ENCODE measurements around the gene CXCL12. TPM values are rescaled to one million over a fixed set of nuclear protein-coding genes. Genes with fewer than 3 reads are reported as not detected.

The CXCL12 gene
- total and polyA plus RNA-seq, 10 donors, result 22.7 to 549 (median 294) TPM

DNA sequence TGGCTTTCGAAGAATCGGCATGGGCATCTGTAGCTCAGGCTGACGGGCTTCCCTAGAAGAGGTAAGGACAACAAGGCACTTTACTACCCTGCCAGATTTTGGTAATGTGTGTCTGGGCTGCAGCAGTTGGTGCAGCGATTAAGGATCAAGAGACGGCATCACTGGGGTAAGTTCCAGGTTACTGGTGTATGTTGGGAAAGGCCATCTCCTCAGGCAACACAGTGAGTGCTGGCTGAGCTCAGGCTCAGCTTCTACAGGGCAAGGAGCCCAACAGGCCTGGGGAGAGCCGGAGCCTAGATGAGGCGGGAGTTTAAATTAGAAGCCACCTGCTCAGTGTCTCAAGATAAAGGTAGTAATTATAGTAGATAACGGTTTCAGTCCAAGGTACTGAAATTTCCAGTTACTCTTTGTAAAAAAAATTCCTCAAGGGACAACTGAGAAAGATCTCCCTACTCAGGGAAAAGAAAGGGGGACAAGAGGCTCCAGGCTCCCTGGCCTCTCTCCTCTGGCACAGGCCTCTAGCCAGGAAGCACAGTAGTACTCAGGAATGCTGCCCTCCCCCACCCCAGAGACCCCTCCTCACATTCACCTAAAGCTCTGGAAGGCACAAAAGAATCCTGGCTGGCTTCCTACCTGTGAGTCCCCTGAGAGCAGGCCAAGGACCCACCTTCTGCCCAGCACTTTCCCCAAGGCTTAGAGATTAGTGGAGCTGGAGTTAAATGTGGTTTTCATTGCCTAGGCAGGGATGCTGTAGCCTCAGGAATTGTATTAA, 3.9 kb downstream of the CXCL12 start:
- Histone ChIP-seq H3K27ac (no peak overlapping the region), H3K9me3 (no peaks in the 10 kb centered on the region), H3K36me3 (peaks cover 0 to 29% (median 0%) of the 10 kb centered on the region in 6 donors), H3K4me1 (peaks cover 0 to 36% (median 23%) of the 10 kb centered on the region in 6 donors), H3K27me3 (replicated peaks in 1 of 7) (peaks cover 0 to 48% (median 24%) of the 10 kb centered on the region in 7 donors), H3K4me3 (peak overlapping the region in 1 of 8 donors; percentile 70)
- intact Hi-C loops (cut with DNase I; ENCODE audit: low total_unique reads), result no loop called here
- DNase-seq, result peak; percentile 51
- WGBS, 5 donors, result 78 to 95% (median 81%) methylated on average over 7 to 8 of the region's 8 CpGs
- no peak for TF ChIP-seq CTCF (IDR thresholded peaks at IDR 0.05 in 8 of 11, conservative IDR thresholded peaks at IDR 0.05 in 3 of 11)
- TF ChIP-seq POLR2AphosphoS5 (IDR thresholded peaks at IDR 0.05), result no peak

GRCh38 chr10:44379907-44380306, 5.0 kb downstream of the CXCL12 start:
- peaks cover 0 to 39% (median 0%) of the 10 kb centered on the region in 6 donors for H3K36me3 ChIP-seq
- H3K4me3 ChIP-seq, result no peak overlapping the region
- TF ChIP-seq CTCF (IDR thresholded peaks at IDR 0.05 in 8 of 11, conservative IDR thresholded peaks at IDR 0.05 in 3 of 11), result no peak
- no peak for TF ChIP-seq POLR2A (IDR thresholded peaks at IDR 0.05)
- no peak for TF ChIP-seq POLR2AphosphoS5 (IDR thresholded peaks at IDR 0.05)
- peaks cover 0 to 37% (median 14%) of the 10 kb centered on the region in 7 donors for H3K27me3 ChIP-seq (replicated peaks in 1 of 7)
- WGBS, 5 donors, result 72 to 81% (median 74%) methylated on average over 4 of the region's 4 CpGs
- peaks cover 0 to 25% (median 14%) of the 10 kb centered on the region in 6 donors for H3K4me1 ChIP-seq
- no peaks in the 10 kb centered on the region for H3K9me3 ChIP-seq
- H3K27ac ChIP-seq, result no peak overlapping the region
- intact Hi-C loops (cut with DNase I; ENCODE audit: low total_unique reads), result no loop called here
- peak; percentile 30 for DNase-seq

GRCh38 chr10:44378626-44379025, 6.3 kb downstream of the CXCL12 start:
- peak; percentile 35 for DNase-seq
- no peak overlapping the region for H3K27ac ChIP-seq
- H3K36me3 ChIP-seq, result peaks cover 0 to 52% (median 0%) of the 10 kb centered on the region in 6 donors
- no peak for TF ChIP-seq POLR2A (IDR thresholded peaks at IDR 0.05)
- peak in 1 of 3 donors; percentile 20 for TF ChIP-seq POLR2AphosphoS5 (IDR thresholded peaks at IDR 0.05)
- no peak for TF ChIP-seq CTCF (IDR thresholded peaks at IDR 0.05 in 8 of 11, conservative IDR thresholded peaks at IDR 0.05 in 3 of 11)
- WGBS, 5 donors, result 90 to 96% (median 94%) methylated on average over 14 of the region's 14 CpGs
- intact Hi-C loops (cut with DNase I; ENCODE audit: low total_unique reads), result no loop called here
- H3K27me3 ChIP-seq (replicated peaks in 1 of 7), result peaks cover 0 to 24% (median 1%) of the 10 kb centered on the region in 7 donors
- H3K4me3 ChIP-seq, result no peak overlapping the region
- H3K4me1 ChIP-seq, result peaks cover 0 to 12% (median 3%) of the 10 kb centered on the region in 6 donors
- H3K9me3 ChIP-seq, result no peaks in the 10 kb centered on the region

GRCh38 chr10:44377651-44378310, 7.1 kb downstream of the CXCL12 start:
- H3K9me3 ChIP-seq, result no peaks in the 10 kb centered on the region
- H3K27ac ChIP-seq, result no peak overlapping the region
- peaks cover 0 to 10% (median 2%) of the 10 kb centered on the region in 6 donors for H3K4me1 ChIP-seq
- H3K4me3 ChIP-seq, result no peak overlapping the region
- intact Hi-C loops (cut with DNase I; ENCODE audit: low total_unique reads), result no loop called here
- DNase-seq, result peak; percentile 64
- peaks cover 0 to 61% (median 4%) of the 10 kb centered on the region in 6 donors for H3K36me3 ChIP-seq
- 87 to 94% (median 90%) methylated on average over 15 to 16 of the region's 16 CpGs for WGBS, 5 donors
- H3K27me3 ChIP-seq (replicated peaks in 1 of 7), result peaks cover 0 to 16% (median 0%) of the 10 kb centered on the region in 7 donors
- TF ChIP-seq POLR2AphosphoS5 (IDR thresholded peaks at IDR 0.05) (peak in 1 of 3 donors; percentile 11), POLR2A (IDR thresholded peaks at IDR 0.05) (no peak)
